Right lobe of liver (tissue), 6 donors: ENCODE data around the gene PIK3CB. TPM values are rescaled to one million over a fixed set of nuclear protein-coding genes. Genes with fewer than 3 reads are reported as not detected.
"Not testable (repeated sequence)": the region's sequence is repeated elsewhere in the genome, so short reads cannot be mapped to it uniquely, and the experiment has no call there.

Experiments
- ATAC-seq, 4 donors: fragments of 200-7000 bp; cut with Tn5 transposase; one replicate each; pipeline ENCODE4 v1.9.1; 2020; ENCODE audit warnings: mild to moderate bottlenecking in 4 of 4, moderate library complexity in 4 of 4
- DNase-seq, 3 donors: peaks; one replicate each; pipeline ENCODE4 v3.0.0-alpha.2; 2020
- H3K27ac ChIP-seq, 3 donors: fragments of 200-600 bp; one replicate each; pipeline ENCODE4 v1.8.0; 2022
- H3K27me3 ChIP-seq, 2 donors: fragments of 200-600 bp; one replicate each; pipeline ENCODE4 v1.8.0; 2022
- H3K36me3 ChIP-seq, 4 donors: fragments of 200-600 bp; sonication (generic) in 1 of 4; one replicate each; pipeline versions ENCODE4 v1.5.1 to v1.8.0; 2017 to 2022; ENCODE audit warnings: control low read depth in 1 of 4
- H3K4me1 ChIP-seq, 4 donors: fragments of 200-600 bp; sonication (generic) in 1 of 4; one replicate each; pipeline versions ENCODE4 v1.5.1 to v1.8.0; 2017 to 2022; ENCODE audit warnings: control low read depth in 1 of 4
- H3K4me3 ChIP-seq, 3 donors: fragments of 200-600 bp; one replicate each; pipeline ENCODE4 v1.8.0; 2022
- H3K9me3 ChIP-seq, 4 donors: fragments of 200-600 bp; sonication (generic) in 1 of 4; one replicate each; pipeline versions ENCODE4 v1.5.1 to v1.8.0; 2017 to 2022; ENCODE audit warnings: control low read depth in 1 of 4
- POLR2A ChIP-seq: fragments of 450-650 bp; IDR thresholded peaks from one replicate; pipeline ENCODE4 v1.6.1; 2017; ENCODE audit warnings: antibody characterized with exemption, mild to moderate bottlenecking
- WGBS: methylation state at CpG from one replicate; pipeline ENCODE4 v1.1.6; 2018; ENCODE audit warnings: low coverage, low lambda C conversion rate; ENCODE audit not compliant: insufficient coverage; ENCODE audit errors: missing lambda C conversion rate; 5-methylcytosine and 5-hydroxymethylcytosine counted together
- intact Hi-C, 2 donors: fragments of 100-400 bp; cut with DNase I; formaldehyde crosslinking; loops; one replicate each; pipeline versions ENCODE4 v1.11.2 to v1.14.1; 2022
- total RNA-seq, 6 experiments: library from RNA; depleted of rRNA in 2 of 6; stranded (reverse); fragments of >200 nt in 2 of 6; fragmentation: NEBNext Ultra II Directional in 3 of 6; extraction: Animal tissue kit (Norgen Biotek cat#: 25700) in 3 of 6; gene quantifications; one replicate each; pipeline versions ENCODE4 v1.1.0 to v1.2.4, GENCODE V29; 2016 to 2023
- TF ChIP-seq, protein P1 (sequence below), 4 donors: fragments of 200-600 bp in 3 of 4; fragments of 450-650 bp in 1 of 4; IDR thresholded peaks; one replicate each; pipeline versions ENCODE4 v1.5.1 to v1.8.0; 2016 to 2022; ENCODE audit warnings: antibody characterized with exemption in 4 of 4, mild to moderate bottlenecking in 2 of 4
- donor health status: DM: no; HTN: yes; CAD: no.
- donor health status: DM: no; HTN: no; CAD: no.
- donor health status: DM: no; HTN: no; CAD: no.
- donor health status: DM: no; HTN: yes; CAD: no.
- donor health status: DM: no; HTN: yes; CAD: no.

Gene PIK3CB
- total RNA-seq, 6 experiments from 2014 or later = 12.1 to 20.9 (median 14.6) TPM

DNA sequence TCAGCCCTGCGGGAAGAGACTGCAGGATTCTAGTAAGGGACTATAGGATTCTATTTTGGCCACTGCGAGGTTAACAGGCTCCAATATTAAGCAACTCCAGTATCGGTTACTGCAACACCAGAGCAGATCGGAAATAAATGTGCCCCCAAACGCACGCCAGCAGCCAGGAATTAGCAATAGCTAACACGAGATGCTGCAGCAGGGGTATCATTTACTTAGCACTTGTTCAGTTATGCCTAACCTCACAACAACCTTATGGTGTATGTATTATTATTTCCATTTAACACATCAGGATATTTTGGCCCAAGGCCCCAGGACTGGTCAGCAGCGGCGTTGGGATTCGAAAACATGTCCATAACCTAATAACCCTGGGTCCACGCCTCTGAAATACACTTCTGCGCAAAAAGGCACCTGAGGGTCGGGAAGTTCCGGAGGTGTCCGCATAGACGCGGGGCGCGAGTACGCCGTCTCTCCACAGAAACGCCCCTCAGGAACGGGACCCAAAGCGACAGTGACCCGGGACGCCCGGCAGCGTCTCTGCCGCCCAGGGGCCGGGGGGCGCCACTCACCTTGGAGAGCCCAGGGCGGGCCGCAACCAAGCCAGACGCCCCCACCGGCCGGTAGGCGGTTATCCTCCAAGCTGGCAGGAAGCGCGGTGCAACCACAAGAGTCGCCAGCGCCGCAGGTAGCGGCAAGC is 681 bp downstream of the PIK3CB start:
- H3K27me3 ChIP-seq = no peaks in the 10 kb centered on the region
- intact Hi-C loops = no loop called here
- DNase-seq = peak; percentile 46 to 79 (median 65)

DNA sequence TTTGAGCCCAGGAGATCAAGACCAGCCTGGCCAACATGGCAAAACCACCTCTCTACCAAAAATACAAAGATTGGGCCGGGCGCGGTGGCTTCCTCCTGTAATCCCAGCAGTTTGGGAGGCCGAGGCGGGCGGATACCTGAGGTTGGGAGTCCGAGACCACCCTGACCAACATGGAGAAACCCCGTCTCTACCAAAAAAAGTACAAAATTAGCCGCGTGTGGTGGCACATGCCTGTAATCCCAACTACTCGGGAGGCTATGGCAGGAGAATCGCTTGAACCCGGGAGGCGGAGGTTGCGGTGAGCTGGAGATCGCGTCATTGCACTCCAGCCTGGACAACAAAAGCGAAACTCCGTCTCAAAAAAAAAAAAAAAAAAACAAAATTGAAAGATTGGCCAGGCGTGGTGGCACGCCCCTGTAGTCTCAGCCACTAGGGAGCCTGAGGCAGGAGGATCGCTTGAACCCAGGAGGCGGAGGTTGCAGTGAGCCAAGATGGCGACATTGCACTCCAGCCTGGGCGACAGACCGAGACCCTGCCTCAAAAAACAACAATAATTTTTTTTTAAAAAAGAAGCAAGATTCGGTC is 2.2 kb downstream of the PIK3CB start:
- H3K4me1 ChIP-seq = peaks cover 0 to 14% (median 2%) of the 10 kb centered on the region in 4 donors
- H3K9me3 ChIP-seq, DNase-seq, H3K27ac ChIP-seq, intact Hi-C loops, H3K36me3 ChIP-seq, H3K4me3 ChIP-seq, ATAC-seq, H3K27me3 ChIP-seq: not testable (repeated sequence)
- WGBS = 97% methylated on average over 11 of the region's 27 CpGs

More for the DNA sequence above, 681 bp downstream of the PIK3CB start:
- ATAC-seq = peak; percentile 44 to 51 (median 51)
- WGBS = 0% methylated on average over 12 of the region's 43 CpGs
- Histone ChIP-seq H3K27ac (peak overlapping the region; percentile 88 to 91 (median 89)), H3K36me3 (no peaks in the 10 kb centered on the region), H3K4me1 (peaks cover 0 to 14% (median 2%) of the 10 kb centered on the region in 4 donors), H3K9me3 (no peaks in the 10 kb centered on the region), H3K4me3 (peak overlapping the region; percentile 89 to 94 (median 90))
- TF ChIP-seq POLR2A = no peak
- TF ChIP-seq, protein P1, sequence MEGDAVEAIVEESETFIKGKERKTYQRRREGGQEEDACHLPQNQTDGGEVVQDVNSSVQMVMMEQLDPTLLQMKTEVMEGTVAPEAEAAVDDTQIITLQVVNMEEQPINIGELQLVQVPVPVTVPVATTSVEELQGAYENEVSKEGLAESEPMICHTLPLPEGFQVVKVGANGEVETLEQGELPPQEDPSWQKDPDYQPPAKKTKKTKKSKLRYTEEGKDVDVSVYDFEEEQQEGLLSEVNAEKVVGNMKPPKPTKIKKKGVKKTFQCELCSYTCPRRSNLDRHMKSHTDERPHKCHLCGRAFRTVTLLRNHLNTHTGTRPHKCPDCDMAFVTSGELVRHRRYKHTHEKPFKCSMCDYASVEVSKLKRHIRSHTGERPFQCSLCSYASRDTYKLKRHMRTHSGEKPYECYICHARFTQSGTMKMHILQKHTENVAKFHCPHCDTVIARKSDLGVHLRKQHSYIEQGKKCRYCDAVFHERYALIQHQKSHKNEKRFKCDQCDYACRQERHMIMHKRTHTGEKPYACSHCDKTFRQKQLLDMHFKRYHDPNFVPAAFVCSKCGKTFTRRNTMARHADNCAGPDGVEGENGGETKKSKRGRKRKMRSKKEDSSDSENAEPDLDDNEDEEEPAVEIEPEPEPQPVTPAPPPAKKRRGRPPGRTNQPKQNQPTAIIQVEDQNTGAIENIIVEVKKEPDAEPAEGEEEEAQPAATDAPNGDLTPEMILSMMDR (IDR thresholded peaks at IDR 0.05) = peak in 3 of 4 donors; percentile 23 to 34 (median 26)

DNA sequence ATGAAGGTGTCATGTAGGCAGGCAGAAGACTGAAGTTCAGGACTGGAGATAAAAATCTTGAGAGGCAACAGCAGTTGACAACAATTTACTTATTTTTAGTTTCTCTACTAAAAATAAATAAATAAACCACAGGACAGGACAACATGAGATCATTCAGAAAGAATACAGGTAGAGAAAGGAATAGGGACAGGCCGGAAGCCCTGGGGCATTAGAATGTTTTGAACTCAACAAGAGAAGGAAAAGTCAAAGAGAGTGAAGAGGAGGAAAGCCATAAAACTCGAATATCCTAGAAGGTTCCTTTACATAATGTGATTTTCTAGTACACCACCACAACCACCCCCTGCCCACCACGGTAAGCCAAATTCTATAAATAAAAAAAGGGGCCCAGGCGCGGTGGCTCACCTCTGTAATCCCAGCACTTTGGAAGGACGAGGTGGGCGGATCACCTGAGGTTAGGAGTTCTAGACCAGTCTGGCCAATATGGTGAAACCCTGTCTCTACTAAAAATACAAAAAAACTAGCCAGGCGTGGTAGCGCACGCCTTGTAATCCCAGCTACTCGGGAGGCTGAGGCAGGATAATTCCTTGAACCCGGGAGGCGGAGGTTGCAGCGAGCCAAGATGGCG is 4.7 kb downstream of the PIK3CB start:
- Histone ChIP-seq H3K4me3 (no peak overlapping the region), H3K27ac (no peak overlapping the region), H3K27me3 (no peaks in the 10 kb centered on the region), H3K4me1 (peaks cover 0 to 7% (median 0%) of the 10 kb centered on the region in 4 donors), H3K36me3 (peaks cover 0 to 4% (median 0%) of the 10 kb centered on the region in 4 donors), H3K9me3 (no peaks in the 10 kb centered on the region)
- intact Hi-C loops = no loop called here
- DNase-seq (no peak), ATAC-seq (no peak)
- 93% methylated on average over 5 of the region's 15 CpGs for WGBS
- no peak for TF ChIP-seq POLR2A
- TF ChIP-seq, protein P1 (IDR thresholded peaks at IDR 0.05) = no peak

DNA sequence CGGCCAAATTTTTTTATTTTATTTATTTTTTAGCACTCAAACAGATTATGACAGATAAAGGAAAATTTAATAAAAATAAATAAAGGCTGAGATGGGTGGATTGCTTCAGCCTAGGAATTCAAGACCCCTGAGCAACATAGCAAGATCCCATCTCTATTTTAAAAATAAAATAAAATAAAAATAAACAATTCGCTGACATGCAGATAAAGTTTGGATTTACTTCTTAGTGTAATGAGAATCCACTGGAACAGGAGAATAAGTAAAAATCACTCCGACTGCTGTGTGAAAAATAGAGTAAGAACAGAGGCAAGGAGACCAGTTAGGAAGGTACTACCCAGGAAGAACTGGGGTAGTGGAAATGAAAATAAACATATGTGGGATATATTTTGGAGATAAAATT is 5.6 kb downstream of the PIK3CB start:
- H3K27ac ChIP-seq = no peak overlapping the region
- no peak overlapping the region for H3K4me3 ChIP-seq
- no peak for ATAC-seq
- H3K4me1 ChIP-seq = peaks cover 0 to 7% (median 0%) of the 10 kb centered on the region in 4 donors
- no peak for DNase-seq
- intact Hi-C loops = no loop called here
- no peak for TF ChIP-seq POLR2A
- TF ChIP-seq, protein P1 (IDR thresholded peaks at IDR 0.05) = no peak
- H3K27me3 ChIP-seq = no peaks in the 10 kb centered on the region
- no peaks in the 10 kb centered on the region for H3K9me3 ChIP-seq
- WGBS = 96% methylated on average over 3 of the region's 3 CpGs
- peaks cover 0 to 4% (median 0%) of the 10 kb centered on the region in 4 donors for H3K36me3 ChIP-seq

DNA sequence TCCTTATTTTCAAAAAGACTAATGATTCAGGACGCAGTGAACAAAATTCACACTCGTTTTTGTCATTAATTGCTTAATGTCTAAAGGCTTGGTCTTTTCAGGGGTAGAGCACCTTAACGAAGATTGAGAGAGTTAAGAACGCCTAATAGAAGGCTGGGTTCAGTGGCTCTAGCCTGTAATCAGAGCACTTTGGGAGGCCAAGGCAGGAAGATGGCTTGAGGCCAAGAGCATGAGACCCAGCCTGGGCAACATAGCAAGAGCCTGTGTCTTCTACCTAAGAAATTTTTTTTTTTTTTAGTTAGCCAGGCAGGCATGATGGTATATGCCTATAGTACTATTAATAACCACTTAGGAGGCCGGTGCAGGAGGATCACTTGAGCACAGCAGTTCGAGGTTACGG is 7.5 kb downstream of the PIK3CB start:
- 74% methylated on average over 7 of the region's 7 CpGs for WGBS
- ATAC-seq = no peak
- H3K27ac ChIP-seq = no peak overlapping the region
- no peak for DNase-seq
- peaks cover 0 to 7% (median 0%) of the 10 kb centered on the region in 4 donors for H3K4me1 ChIP-seq
- TF ChIP-seq POLR2A = no peak
- no peaks in the 10 kb centered on the region for H3K27me3 ChIP-seq
- no peak overlapping the region for H3K4me3 ChIP-seq
- no peaks in the 10 kb centered on the region for H3K9me3 ChIP-seq
- peaks cover 0 to 4% (median 0%) of the 10 kb centered on the region in 4 donors for H3K36me3 ChIP-seq
- intact Hi-C loops = no loop called here
